HG02623 (cell line): ENCODE results near the gene CAPN12.

ENCODE experiments used
- ATAC-seq: cut with Tn5 transposase; IDR thresholded peaks from one replicate; pipeline ENCODE4 v1.9.1; 2021; ENCODE audit warnings: moderate library complexity; ENCODE audit not compliant: unreplicated experiment

The CAPN12 gene

GRCh38 chr19:38712161-38712748 lies 32.0 kb downstream of the CAPN12 start:
- ATAC-seq: no peak

- ATAC-seq: no peak
These were observed 32.5 kb downstream of the CAPN12 start for GRCh38 chr19:38711726-38712153.

DNA sequence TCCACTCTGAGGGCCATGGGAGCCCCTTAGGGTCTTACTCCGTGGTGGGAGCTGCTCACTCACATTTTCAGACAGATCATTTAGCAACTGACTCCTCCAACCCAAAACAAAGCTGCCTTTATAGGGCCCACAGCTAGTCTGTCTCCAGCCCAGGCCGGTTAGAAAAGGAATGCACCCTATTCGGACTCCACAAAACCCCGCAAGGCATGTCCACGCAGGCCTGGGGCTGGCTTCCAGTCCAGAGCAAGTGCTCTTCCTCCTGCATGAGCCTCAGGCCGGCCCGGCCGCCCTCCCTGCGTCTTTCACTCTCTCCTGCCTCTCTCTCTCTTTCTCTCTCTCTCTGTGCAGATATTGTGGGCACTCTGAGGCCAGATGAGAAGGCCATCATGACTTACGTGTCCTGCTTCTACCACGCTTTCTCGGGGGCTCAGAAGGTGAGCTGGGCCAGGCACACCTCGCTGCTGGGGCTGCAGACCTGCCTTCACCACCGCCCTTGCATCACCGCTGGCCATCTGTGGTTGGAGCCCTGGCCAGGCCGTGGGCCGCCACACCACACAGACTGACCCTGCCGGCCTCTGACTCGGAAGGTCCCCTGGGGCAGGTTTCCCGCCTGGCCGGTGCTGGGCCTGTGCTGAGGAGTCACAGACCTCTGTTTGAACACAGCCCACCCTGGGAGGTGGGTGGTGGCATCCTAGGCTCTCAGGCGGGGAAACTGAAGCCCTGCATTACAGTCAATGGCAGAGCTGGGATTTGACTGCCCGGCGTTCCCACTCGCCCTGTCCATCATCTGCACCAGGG lies 33.1 kb downstream of the CAPN12 start:
- no peak for ATAC-seq

- no peak for ATAC-seq
These were observed 33.9 kb downstream of the CAPN12 start for GRCh38 chr19:38710416-38710702.

GRCh38 chr19:38709671-38710415 lies 34.4 kb downstream of the CAPN12 start:
- ATAC-seq: no peak

DNA sequence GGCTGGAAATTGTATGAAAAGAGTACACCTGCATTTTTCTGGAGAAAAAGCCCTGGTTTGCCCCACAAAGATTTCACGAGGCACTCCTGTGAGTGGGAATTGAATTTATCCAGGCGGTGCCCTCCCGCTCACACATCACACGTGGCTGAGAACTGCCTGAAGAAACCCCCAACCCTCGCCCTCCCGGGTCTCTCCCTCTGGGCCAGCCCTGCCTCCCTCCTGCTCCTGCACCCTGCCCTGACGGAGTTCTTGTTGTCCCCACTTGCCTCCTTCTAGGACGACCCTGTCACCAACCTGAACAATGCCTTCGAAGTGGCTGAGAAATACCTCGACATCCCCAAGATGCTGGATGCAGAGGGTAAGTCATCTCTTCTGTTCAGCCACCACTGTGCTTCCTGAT lies 35.2 kb downstream of the CAPN12 start:
- no peak for ATAC-seq

- no peak for ATAC-seq
These were observed 35.8 kb downstream of the CAPN12 start for GRCh38 chr19:38708413-38709024.

DNA sequence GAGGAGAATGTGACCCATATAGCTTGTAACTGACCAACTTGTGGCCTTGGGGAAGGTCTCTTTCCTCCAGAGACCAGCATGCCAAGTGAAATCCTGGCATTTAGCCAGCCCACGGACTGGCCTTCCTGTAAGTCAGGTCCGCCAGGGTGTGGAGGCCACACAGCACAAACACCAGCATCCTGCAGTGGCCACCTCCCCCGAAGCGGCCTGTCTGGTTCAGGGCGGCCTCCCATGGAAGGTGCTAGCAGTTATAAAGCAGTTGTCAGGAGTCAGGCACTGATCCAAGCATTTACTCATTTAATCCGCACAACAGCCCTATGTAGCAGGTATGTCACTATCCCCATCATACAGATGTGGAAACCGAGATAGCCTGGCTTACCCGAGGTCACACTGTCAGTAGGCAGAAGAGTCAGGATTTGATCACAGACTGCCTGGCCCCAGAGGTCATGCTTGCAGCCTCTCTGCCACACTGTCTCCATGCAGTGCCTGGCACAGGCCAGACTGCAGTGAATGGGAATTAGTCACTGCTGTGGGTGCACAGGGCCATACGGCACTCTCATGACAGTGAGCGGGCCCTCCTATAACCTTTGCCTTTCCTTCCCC lies 36.7 kb downstream of the CAPN12 start:
- no peak for ATAC-seq

DNA sequence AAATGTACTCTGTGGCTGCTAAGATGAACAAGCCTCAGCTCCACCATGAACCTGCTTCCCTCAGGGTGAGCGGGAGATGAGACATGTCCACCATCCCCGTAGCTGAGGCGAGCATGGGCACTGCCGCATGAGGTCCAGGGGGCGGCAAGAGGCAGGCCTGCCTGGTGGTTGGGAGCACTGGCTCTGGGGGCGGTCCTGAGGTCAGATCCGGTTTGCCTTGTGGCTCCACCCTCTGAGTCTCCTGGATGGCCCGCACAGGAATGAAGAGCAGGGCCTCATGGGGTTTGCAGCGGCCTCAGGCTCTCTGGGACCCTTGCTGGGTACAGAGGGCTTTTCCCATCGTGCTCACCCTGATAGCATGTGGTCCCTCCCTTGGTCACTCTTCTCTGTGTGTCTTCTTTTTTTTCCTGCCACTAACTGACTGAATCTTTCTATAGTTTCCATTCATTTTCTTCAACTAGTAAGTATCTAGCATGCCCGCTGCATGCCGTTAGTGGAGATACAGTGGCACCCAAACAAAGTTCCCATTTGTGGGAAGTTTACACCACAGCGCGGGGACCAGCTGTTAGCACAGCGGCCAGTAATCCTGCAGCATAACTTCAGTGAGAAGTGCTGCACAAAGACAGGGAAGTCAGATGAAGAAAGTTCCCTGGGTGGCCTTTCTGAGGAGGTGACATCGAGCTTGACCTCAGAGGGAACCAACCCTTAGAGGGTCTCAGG lies 37.3 kb downstream of the CAPN12 start:
- no peak for ATAC-seq

- no peak for ATAC-seq
These were observed 38.9 kb downstream of the CAPN12 start for GRCh38 chr19:38705197-38706019.

GRCh38 chr19:38704488-38705026 lies 39.7 kb downstream of the CAPN12 start:
- no peak for ATAC-seq

DNA sequence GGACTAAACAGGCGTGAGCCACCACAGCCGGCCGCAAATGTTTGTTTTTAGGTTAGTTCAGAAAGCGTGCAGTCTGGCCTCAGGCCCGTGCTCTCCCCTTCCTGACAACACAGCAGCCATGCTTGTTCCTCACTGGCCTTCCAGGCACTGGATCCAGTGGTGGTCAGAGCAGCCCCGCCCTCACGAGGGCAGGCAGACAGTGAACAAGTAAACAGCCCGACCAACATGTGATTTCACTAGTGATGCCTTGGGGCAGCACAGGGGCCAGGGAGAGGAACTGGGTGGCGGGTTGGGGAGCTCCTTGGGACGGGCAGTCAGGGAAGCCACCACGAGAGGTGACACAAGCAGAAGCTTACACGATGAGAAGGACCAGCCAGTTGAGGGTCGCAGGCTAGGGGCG lies 40.8 kb downstream of the CAPN12 start:
- ATAC-seq: no peak

GRCh38 chr19:38702278-38702677 lies 42.0 kb downstream of the CAPN12 start:
- no peak for ATAC-seq

- no peak for ATAC-seq
These were observed 42.7 kb downstream of the CAPN12 start for GRCh38 chr19:38701455-38702063.

DNA sequence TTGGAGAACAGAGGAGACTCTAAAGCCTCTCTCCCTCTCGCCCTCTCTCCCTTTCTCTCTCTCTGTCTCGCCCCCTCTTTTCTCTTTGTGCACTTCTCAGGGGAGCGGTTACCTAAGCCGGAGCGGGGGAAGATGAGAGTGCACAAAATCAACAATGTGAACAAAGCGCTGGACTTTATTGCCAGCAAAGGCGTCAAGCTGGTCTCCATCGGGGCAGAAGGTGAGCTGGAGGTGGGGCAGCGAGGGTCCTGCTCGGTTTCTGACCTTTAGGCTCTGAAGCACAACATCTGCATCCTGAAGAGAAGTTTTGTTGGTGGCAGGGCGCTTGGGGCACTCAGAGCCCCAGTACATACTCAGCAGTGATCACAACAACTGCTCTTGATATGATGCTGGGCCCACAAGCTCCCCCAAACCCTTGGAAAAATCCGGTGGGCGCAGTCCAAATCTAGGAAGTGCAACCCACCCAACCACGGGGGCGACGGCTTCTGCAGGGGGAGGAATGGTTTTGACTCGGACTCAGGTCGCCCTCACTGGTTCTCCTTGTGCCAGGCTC lies 43.3 kb downstream of the CAPN12 start:
- ATAC-seq: no peak

DNA sequence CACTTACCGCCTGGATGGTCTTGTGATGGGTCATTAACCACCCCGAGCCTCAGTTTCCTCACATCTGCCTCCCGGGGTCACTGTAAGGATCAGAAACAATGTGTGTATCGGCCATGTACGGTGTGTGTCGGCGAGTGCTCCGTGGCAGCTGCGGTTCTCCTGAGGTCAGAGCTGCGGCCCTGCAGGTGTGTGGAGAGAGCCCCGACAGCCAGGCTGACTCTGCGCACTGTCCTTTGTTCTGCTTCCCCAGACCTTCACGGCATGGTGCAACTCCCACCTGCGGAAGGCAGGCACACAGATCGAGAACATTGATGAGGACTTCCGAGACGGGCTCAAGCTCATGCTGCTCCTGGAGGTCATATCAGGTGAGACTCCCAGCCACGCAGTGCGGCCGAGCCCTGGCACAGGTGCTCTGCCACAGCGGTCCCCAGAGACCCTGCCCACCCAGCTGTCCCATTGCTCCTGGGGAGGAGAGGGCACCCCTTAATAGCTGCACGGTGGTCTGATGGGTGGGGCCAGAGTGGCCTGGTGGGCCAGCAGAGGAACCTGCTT lies 43.8 kb downstream of the CAPN12 start:
- ATAC-seq: no peak

GRCh38 chr19:38699647-38700349 lies 44.5 kb downstream of the CAPN12 start:
- ATAC-seq: no peak

GRCh38 chr19:38699027-38699346 lies 45.3 kb downstream of the CAPN12 start:
- ATAC-seq: no peak
